Spleen (tissue), 7 donors: ENCODE data around the gene DDX39A.

Source experiments
- POLR2A ChIP-seq, 3 donors: fragments of 450-650 bp; IDR thresholded peaks; one replicate each; pipeline ENCODE4 v1.5.1; 2017; ENCODE audit warnings: antibody characterized with exemption in 3 of 3, mild to moderate bottlenecking in 1 of 3
- POLR2AphosphoS5 ChIP-seq, 3 donors: sonication (generic); formaldehyde crosslinking; IDR thresholded peaks; one replicate each; pipeline ENCODE4 v1.5.1; 2017; ENCODE audit warnings: antibody characterized with exemption in 3 of 3
- TF ChIP-seq, protein P1 (sequence below), 11 experiments: fragments of 200-600 bp in 7 of 11; fragments of 450-650 bp in 4 of 11; sonication (generic) in 4 of 11; IDR thresholded peaks in 8 of 11; conservative IDR thresholded peaks in 3 of 11; 1 replicate in 7 of 11; 2 replicates in 4 of 11; pipeline versions ENCODE4 v1.4.0 to v1.8.0; 2016 to 2021; ENCODE audit warnings: antibody characterized with exemption in 11 of 11, inconsistent platforms in 4 of 11, mild to moderate bottlenecking in 1 of 11
- donor health status: DM: no; HTN: no; CAD: no; lungs with moderate emphysema.
- donor health status: DM: no; HTN: no; CAD: no.
- donor health status: DM: no; HTN: no; CAD: no.

DNA sequence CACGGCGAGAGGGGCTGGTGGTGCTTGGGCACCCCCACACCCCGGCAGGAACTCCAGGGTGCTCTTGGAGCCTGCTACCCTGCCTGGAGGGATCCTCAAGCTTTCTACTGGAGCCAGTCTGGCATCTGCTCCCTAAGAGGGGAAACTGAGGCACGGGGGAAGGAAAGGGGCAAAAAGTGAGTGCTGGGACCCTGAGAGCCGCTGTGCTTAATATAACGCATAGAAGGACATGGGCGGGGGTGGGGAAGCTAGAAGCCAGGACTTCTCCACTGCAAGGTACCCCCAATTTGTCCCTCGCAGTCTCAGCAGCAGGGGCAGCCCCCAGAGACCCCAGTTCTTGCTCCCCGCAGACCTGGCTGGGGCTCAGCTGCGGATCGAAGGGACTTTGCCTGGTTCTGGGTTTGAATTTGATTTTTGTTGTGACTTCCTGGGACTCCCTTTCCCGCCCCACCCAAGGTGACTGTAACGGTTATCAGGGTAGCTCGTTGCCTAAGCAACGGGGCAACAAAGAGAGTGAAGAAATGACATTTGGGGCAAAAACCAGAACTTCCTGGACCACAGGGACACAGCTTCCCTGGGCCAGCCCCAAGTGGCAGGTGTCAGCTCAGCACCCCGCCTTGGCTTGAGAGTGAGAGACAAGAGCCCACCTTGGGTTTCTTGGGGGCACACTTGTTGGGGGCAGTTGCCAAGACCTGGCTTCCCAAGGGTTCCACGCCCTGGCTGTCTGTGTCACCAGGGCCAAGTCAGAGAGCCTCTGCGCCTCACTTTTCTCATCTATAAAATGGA lies 37.3 kb downstream of the DDX39A start:
- TF ChIP-seq, protein P1, sequence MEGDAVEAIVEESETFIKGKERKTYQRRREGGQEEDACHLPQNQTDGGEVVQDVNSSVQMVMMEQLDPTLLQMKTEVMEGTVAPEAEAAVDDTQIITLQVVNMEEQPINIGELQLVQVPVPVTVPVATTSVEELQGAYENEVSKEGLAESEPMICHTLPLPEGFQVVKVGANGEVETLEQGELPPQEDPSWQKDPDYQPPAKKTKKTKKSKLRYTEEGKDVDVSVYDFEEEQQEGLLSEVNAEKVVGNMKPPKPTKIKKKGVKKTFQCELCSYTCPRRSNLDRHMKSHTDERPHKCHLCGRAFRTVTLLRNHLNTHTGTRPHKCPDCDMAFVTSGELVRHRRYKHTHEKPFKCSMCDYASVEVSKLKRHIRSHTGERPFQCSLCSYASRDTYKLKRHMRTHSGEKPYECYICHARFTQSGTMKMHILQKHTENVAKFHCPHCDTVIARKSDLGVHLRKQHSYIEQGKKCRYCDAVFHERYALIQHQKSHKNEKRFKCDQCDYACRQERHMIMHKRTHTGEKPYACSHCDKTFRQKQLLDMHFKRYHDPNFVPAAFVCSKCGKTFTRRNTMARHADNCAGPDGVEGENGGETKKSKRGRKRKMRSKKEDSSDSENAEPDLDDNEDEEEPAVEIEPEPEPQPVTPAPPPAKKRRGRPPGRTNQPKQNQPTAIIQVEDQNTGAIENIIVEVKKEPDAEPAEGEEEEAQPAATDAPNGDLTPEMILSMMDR (IDR thresholded peaks at IDR 0.05 in 8 of 11, conservative IDR thresholded peaks at IDR 0.05 in 3 of 11), result peak in 5 of 11 experiments; percentile 21 to 46 (median 33)
- TF ChIP-seq POLR2A (IDR thresholded peaks at IDR 0.05), result peak in 2 of 3 donors; percentile 37 to 41
- TF ChIP-seq POLR2AphosphoS5 (IDR thresholded peaks at IDR 0.05), result peak; percentile 45 to 81 (median 72)
